Muscle of arm (tissue), 12 donors: ENCODE data around the gene VAV3. TPM values are rescaled to one million over a fixed set of nuclear protein-coding genes. Genes with fewer than 3 reads are reported as not detected.

ENCODE experiments used
- DNase-seq: peaks from one replicate; pipeline ENCODE4 v3.0.0-alpha.2; 2013
- polyA plus RNA-seq, 12 donors: library from polyadenylated mRNA; unstranded; fragments of 120-200 nt; gene quantifications; one replicate each; pipeline ENCODE4 v1.2.1, GENCODE V29; 2013; ENCODE audit not compliant: insufficient read length in 12 of 12

Gene VAV3
- polyA plus RNA-seq, 12 donors = 4.6 to 15.2 (median 5.8) TPM; not detected in 1

DNA sequence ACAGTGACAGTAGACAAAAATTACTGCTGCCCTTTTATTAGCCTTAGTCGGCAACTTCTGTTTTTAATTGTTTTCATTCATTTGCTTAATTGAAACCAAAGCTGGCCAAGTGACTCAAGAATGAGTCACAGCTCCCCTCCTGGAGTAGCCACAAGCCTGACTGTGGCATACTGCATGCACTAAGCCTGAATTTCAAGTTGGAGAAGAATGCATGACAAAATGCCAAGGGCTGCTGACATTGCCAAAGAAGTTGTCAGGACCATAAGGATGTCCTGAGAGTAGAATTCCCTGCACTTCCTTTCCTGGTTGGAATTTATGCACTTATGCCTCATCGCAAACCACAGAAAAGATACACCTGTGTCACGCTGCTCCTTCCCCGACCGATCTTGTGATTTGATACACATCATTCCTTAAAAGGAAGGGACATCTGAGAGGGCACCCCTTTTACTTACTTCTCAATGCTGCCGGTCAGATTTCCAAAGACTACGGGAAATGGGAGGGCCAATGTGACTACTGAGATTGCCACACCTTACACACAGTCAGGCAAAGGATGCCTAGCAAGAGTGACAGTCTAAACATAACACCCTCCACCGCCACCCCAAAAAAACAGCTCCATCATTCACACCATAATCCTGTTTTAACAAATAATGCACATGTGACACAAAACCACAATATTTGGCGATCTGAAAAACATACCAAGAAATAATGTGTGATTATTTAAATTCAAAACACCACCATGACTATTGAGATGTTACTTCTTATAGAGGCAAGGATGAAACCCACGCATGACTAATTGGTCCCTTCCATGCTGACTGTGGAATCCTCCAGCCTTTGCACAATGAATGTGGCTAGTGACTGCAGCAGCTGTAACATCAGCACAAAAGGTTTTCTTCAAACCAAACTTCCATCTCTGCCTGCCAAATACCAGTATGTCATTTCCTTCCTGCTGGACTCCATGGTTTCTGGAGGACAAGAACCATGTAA is 28.2 kb downstream of the VAV3 start:
- peak; percentile 24 for DNase-seq

DNA sequence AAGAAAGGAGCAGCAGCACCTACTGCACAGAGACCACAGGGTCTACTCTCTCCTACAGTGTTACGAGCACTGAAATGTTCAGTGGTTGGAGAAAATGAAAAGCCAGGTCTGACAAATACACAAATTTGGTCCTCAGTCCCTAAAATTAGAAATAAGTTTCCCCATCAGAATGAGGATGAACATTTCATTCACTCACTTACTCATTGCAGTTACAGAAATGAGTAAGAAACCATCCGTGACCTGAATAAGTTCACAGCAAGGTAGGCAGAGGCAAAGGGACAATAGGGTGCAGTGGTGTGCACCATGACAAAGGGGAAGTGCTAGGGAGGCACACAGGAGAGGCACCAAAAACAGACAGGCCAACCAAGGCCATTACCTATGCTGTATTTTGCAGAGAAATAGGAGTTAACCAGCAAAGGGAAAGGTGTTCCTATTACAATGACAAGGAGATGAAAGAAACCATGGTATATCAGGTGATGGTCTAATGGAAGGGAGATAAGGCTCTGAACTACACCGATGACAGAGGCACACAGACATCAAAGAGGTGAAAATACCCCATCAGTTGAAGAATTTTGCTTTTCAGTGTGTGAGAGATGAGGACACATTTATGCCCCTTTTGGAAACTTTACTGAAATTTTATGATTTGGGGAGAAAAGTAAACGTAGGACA is 29.4 kb downstream of the VAV3 start:
- no peak for DNase-seq

- no peak for DNase-seq
These were observed 30.4 kb downstream of the VAV3 start for GRCh38 chr1:107934578-107934977.

- DNase-seq = no peak
These were observed 31.2 kb downstream of the VAV3 start for GRCh38 chr1:107933736-107934135.

DNA sequence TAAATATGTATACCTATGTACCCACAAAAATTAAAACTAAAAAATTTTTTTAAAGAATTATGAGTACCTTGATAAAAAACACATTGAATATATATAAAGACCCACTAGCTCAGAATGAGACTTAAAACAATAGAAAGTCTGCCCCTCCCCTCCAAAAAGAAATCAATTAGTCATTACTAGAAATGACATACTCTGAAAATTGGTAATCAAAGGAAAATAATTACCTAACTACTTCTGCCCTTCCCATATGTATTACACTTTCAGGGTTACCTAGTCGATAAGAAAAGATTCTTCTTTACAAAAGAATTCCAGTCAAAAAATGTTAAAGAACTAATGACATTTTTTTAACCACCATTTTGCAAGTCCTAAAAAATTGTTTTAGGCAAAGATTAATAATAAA is 34.7 kb downstream of the VAV3 start:
- no peak for DNase-seq

- no peak for DNase-seq
These were observed 37.2 kb downstream of the VAV3 start for GRCh38 chr1:107927820-107928219.

- DNase-seq = no peak
These were observed 38.4 kb downstream of the VAV3 start for GRCh38 chr1:107926436-107927080.

DNA sequence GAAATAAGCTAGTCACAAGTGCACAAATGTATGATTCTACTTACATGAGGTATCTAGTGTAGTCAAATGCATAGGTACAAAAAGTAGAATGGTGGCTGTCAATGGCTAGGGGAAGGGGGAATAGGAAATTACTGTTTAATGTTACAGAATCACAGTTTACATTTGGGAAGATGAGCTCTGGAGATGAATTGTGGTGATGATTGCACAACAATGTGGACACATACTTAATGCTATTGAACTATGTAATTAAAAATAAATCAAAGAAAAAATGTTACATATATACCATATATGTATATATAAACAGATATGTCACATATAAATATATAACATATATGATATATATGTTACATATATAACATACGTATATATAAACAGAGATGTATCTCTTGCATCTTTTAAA is 39.4 kb downstream of the VAV3 start:
- no peak for DNase-seq

- DNase-seq = no peak
These were observed 44.0 kb downstream of the VAV3 start for GRCh38 chr1:107920999-107921398.

DNA sequence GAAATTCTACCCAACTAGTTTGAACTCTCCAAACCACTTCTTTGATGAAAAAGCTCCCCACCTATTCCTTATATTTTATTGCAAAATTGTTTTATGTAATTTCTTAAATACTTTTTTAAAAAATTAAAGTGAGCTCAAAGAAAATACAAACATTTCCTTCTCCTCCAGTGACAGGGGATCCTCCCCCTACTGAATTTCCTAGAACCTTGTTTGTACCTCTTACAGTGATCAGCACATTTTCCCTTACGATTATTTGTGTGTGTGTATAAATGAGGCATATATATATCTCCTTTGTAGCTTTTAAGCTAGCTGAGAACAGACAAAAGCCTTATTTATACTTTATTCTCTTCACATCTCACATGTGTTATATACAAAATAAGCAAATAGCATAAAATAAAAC is 44.4 kb downstream of the VAV3 start:
- no peak for DNase-seq

- DNase-seq = no peak
These were observed 45.0 kb downstream of the VAV3 start for GRCh38 chr1:107919953-107920352.

DNA sequence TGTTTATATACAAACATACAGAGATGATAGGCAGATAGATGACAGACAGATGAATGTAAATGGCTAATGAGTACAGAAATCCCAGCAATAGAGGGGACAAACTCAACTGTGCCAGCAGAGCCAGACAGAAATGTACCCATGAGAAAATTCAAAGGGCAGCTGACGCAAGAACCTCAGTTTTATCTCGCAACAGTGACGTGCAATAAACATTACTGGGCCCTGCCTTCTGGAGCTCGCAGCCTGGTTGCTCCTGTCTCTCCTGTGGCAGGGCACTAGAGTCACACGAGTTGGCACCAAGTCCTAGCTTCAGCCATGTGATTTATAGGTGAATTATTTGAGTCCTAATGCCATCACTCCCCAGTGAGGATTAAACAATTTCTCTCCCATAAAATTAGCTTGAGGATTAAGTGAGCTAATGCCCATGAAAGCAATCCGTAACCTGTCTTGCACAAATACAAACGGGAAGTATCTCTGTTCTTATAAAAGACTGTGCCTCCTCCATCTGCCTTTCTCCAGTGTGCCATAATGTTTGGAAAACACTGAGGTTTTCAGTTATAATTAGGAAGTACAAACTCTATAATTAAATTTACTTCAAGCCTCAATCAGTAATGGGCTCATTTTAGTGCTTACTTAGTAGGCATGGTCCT is 50.7 kb downstream of the VAV3 start:
- DNase-seq = no peak

DNA sequence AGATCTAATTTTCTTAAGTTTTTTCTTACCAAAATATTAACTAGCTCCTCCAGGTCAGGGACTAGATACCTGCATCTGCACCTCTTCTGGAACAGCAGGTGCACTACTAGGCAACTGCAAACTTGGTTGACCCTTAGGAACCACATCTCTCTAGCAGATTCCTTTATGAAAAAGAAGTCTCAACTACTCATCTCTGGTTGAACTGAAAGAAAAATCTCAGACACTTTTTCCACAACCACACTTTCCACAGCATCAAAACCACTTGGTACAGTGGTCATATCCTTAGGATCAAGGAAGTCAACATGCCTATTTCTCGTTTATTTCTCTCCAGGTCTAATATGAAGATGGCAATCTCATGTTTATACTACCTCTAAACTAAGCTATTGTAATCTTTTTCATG is 52.3 kb downstream of the VAV3 start:
- DNase-seq = no peak

DNA sequence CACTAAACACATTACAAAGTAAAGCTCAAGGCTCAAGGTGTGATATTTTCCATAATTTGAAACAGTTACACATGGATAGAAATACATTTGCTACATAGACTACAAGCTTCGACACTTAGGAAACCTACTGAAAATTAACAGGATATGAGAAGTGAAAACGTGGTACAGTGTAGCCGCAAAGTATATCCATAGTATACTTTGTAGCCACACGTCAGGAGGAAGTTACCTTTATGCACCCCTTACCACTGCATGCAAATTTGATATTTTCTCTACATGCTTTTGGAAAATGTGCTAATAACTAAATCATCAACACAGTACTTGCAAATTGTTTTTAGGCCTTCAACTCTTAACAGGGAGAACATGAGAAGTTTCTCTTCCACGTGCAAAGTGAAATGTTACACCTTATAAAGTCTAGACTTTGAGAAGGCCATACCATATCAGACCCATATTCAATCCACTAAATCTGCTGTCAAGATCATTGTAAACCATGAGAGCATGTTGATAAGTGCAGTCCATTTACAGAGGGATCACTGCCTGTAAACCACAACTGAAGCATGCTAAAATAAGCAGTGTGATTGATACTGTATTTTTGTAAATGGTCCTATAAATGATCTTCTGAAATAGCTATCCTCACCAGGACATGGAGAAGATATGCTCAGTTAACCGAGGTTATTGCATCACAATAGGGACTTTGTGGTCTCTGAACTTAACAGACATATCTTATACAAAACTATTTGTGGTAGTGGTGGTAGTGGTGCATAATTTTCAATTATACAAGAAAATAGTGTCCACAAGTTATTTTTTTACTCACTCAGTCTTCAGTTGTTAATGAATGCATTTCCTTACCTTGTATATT is 64.7 kb downstream of the VAV3 start:
- DNase-seq = no peak

GRCh38 chr1:107899655-107900054 is 65.3 kb downstream of the VAV3 start:
- no peak for DNase-seq

DNA sequence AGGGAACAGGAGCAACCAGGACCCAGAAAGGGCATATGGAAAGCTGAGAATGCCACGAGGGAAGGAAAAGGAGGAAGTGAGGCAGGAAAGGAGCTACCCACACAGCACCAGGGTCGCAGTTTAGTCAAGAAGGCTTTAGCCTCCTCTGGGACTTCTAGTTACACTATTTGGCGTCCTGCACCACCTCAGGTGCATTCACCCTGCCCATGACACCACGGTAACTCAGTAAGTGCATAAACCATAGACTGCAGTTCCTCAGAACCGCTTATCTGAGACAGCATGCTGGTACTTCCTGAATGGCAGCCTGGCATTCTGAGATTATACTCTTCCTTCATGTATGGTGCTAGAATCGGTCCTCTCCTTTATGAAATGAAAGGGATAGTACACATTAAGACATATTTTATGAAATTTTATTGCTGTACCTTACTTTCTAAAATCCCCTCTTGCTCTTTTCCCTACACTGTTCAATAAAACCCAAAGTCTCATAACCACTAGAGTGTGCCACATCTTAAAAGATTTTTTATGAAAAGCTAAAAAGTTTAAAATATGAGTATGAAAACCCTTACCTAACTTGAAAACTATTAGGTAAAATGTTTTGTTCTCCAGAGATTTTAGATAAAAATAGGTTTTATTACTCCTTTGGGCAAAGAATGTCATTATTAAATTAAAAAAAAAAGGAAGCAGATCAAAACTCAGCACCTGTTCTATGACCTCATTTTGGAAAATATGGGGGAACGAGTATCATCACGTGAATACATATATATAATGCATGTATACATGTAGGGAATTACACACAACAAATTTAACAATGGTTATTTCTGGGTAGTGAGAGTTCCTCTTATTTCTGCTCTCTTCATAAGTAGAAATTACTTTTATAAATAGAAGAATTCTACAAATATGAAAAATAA is 67.3 kb downstream of the VAV3 start:
- no peak for DNase-seq

GRCh38 chr1:107896936-107897335 is 68.0 kb downstream of the VAV3 start:
- DNase-seq = no peak

DNA sequence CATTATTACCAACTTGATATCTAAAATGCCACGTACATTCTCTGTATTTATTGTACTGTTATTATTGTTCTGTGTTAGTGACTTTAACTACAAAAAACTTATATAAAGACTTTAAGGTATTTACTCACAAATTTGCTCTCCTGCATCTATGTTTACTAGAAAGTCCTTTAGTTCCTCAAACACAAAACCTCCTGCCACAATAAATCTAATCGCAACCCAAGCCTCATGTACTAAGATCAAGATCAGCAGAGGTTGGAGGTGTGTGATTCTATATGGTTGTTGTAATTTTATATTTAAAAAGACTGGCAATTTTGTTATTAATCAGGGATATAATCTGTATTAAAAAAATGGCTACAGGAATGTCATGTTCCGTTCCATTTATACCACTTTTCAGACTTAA is 68.6 kb downstream of the VAV3 start:
- no peak for DNase-seq

- DNase-seq = no peak
These were observed 69.4 kb downstream of the VAV3 start for GRCh38 chr1:107895403-107896191.
